CD14-positive monocyte (primary cell): ENCODE results near the gene MOXD1. TPM values are rescaled to one million over a fixed set of nuclear protein-coding genes. Genes with fewer than 3 reads are reported as not detected.

Experiments
- DNase-seq, 3 donors: peaks; one replicate each; pipeline ENCODE4 v3.0.0-alpha.2; 2011 to 2022
- H2AFZ ChIP-seq: 2 replicates; pipeline ENCODE4 v1.6.0; 2012; ENCODE audit warnings: mild to moderate bottlenecking, low read depth, low read length, inconsistent platforms; ENCODE audit not compliant: insufficient read depth, poor library complexity, severe bottlenecking
- H3K27ac ChIP-seq, 2 donors: 1 replicate in 1 of 2; 2 replicates in 1 of 2; pipeline ENCODE4 v1.5.1; 2012 to 2013; ENCODE audit warnings: low read length in 2 of 2, control low read depth in 1 of 2, inconsistent platforms in 1 of 2, low read depth in 1 of 2, mild to moderate bottlenecking in 1 of 2
- H3K27me3 ChIP-seq, 2 donors: one replicate each; pipeline versions ENCODE4 v1.6.0 to v1.6.1; 2011 to 2013; ENCODE audit warnings: low read length in 2 of 2; ENCODE audit not compliant: control insufficient read depth in 2 of 2, insufficient read depth in 2 of 2
- H3K36me3 ChIP-seq, 2 donors: replicated peaks in 1 of 2; 1 replicate in 1 of 2; 2 replicates in 1 of 2; pipeline versions ENCODE4 v1.5.1 to v1.6.1; 2012 to 2013; ENCODE audit warnings: low read length in 2 of 2, control low read depth in 1 of 2, inconsistent platforms in 1 of 2, mild to moderate bottlenecking in 1 of 2; ENCODE audit not compliant: insufficient read depth in 2 of 2, control insufficient read depth in 1 of 2
- H3K4me1 ChIP-seq, 2 donors: 1 replicate in 1 of 2; 2 replicates in 1 of 2; pipeline versions ENCODE4 v1.5.1 to v1.6.1; 2012 to 2013; ENCODE audit warnings: low read length in 2 of 2, control low read depth in 1 of 2, inconsistent platforms in 1 of 2, mild to moderate bottlenecking in 1 of 2, moderate library complexity in 1 of 2; ENCODE audit not compliant: insufficient read depth in 2 of 2, control insufficient read depth in 1 of 2
- H3K4me2 ChIP-seq: replicated peaks from 2 replicates; pipeline ENCODE3; 2012; ENCODE audit warnings: low read length, moderate library complexity, mild to moderate bottlenecking; ENCODE audit not compliant: poor library complexity, severe bottlenecking; ENCODE audit errors: extremely low read depth
- H3K4me3 ChIP-seq, 3 experiments: fragments of 200-600 bp in 1 of 3; sonication (generic) in 1 of 3; replicated peaks in 1 of 3; 1 replicate in 2 of 3; 2 replicates in 1 of 3; pipeline ENCODE4 v1.5.1; 2011 to 2013; ENCODE audit warnings: low read length in 3 of 3, mild to moderate bottlenecking in 3 of 3, control low read depth in 2 of 3, low read depth in 2 of 3, inconsistent platforms in 1 of 3, moderate library complexity in 1 of 3
- H3K79me2 ChIP-seq: 2 replicates; pipeline ENCODE4 v1.6.0; 2012; ENCODE audit warnings: mild to moderate bottlenecking, control low read depth, inconsistent platforms, low read length, moderate library complexity; ENCODE audit not compliant: insufficient read depth
- H3K9ac ChIP-seq: 2 replicates; pipeline ENCODE4 v1.6.0; 2017; ENCODE audit warnings: low read length, mild to moderate bottlenecking; ENCODE audit not compliant: insufficient read depth, poor library complexity, severe bottlenecking
- H3K9me3 ChIP-seq, 2 donors: replicated peaks in 1 of 2; 1 replicate in 1 of 2; 2 replicates in 1 of 2; pipeline versions ENCODE4 v1.5.1 to v1.6.1; 2012 to 2013; ENCODE audit warnings: low read length in 2 of 2, control low read depth in 1 of 2; ENCODE audit not compliant: control insufficient read depth in 1 of 2, insufficient read depth in 1 of 2
- H4K20me1 ChIP-seq: 2 replicates; pipeline ENCODE4 v1.6.0; 2012; ENCODE audit warnings: mild to moderate bottlenecking, low read length, control low read depth, moderate library complexity; ENCODE audit not compliant: insufficient read depth
- H3K27ac Mint-ChIP-seq, 7 donors: one replicate each; pipeline ENCODE4 v1.8.0; 2020; ENCODE audit warnings: mild to moderate bottlenecking in 7 of 7, mixed read lengths in 7 of 7, moderate library complexity in 6 of 7, inconsistent platforms in 2 of 7
- H3K27me3 Mint-ChIP-seq, 3 donors: one replicate each; pipeline ENCODE4 v1.8.0; 2021 to 2022; ENCODE audit warnings: low read depth in 3 of 3, mild to moderate bottlenecking in 3 of 3, mixed read lengths in 3 of 3, moderate library complexity in 3 of 3, inconsistent platforms in 1 of 3
- H3K36me3 Mint-ChIP-seq, 2 donors: one replicate each; pipeline ENCODE4 v1.8.0; 2020; ENCODE audit warnings: mixed read lengths in 2 of 2, inconsistent platforms in 1 of 2, mild to moderate bottlenecking in 1 of 2
- H3K4me1 Mint-ChIP-seq: one replicate; pipeline ENCODE4 v1.8.0; 2020; ENCODE audit warnings: mild to moderate bottlenecking, mixed read lengths
- H3K4me3 Mint-ChIP-seq, 2 donors: one replicate each; pipeline ENCODE4 v1.8.0; 2020; ENCODE audit warnings: mild to moderate bottlenecking in 2 of 2, mixed read lengths in 2 of 2, moderate library complexity in 1 of 2
- H3K9me3 Mint-ChIP-seq, 7 donors: one replicate each; pipeline ENCODE4 v1.8.0; 2020 to 2022; ENCODE audit warnings: mixed read lengths in 7 of 7, mild to moderate bottlenecking in 6 of 7, moderate library complexity in 6 of 7, inconsistent platforms in 2 of 7
- CTCF ChIP-seq: fragments of 200-600 bp; IDR thresholded peaks from one replicate; pipeline ENCODE4 v1.8.0; 2022; ENCODE audit warnings: antibody characterized with exemption, mild to moderate bottlenecking
- WGBS: methylation state at CpG from one replicate; pipeline ENCODE4 v1.1.5; 2013; ENCODE audit warnings: missing lambda C conversion rate; ENCODE audit not compliant: insufficient coverage; 5-methylcytosine and 5-hydroxymethylcytosine counted together
- intact Hi-C, 2 donors: fragments of 100-400 bp; cut with micrococcal nuclease; formaldehyde crosslinking; loops; one replicate each; pipeline versions ENCODE4 v1.15.0 to v1.15.1; 2023
- polyA plus RNA-seq, 3 donors: library from polyadenylated mRNA; depleted of rRNA in 1 of 3; unstranded in 2 of 3; stranded (reverse) in 1 of 3; fragments of 300-500 nt in 2 of 3; fragments of >200 nt in 1 of 3; fragmentation: Illumina TruSeq in 2 of 3; gene quantifications; 1 replicate in 2 of 3; 2 replicates in 1 of 3; pipeline ENCODE4 v1.2.3, GENCODE V29; 2012 to 2021

The MOXD1 gene
- polyA plus RNA-seq, 3 donors = not detected

DNA sequence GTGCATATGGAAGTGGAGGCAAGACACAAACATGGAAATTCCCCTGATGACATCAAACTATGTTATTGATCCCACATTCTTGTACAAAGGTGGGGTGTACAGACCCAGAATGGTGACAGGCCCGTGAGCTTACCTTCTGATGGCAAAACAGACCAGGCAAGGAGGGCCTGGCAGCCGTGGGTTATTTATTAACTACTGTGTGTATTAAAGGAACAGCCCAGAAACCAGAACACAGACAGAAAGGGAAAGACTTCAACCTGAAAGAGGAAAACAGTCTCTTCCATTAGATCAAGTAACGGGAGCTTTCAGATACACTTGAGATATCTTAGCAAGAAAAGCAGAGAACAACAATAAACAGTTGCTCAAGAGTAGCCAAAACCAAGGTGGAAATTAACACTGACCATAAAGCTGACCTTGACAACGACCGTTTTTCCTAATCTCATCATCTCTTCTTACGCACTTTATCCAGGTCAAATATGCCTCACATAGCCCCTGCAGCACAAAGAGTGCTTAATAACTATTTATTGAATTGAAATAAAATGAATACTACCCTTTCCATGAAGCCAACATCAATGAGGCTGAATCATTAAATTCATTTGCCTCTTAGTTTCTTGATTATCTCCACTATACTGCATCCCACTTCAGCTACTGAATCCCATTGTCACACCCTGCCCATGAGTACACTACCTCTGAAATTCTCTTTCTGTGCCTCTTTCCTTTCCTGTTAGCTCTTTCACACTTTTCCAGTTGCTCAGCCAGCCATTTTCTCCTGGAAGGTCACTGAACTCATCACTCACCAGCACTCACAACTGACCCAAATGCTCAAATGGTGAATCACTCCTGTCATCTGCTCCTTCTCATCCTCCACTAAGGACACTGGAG, 67.4 kb downstream of the MOXD1 start:
- peaks cover 1 to 4% (median 1%) of the 10 kb centered on the region in 3 donors for H3K27me3 Mint-ChIP-seq
- intact Hi-C loops = no loop called here
- Histone ChIP-seq H3K9me3 (no peaks in the 10 kb centered on the region), H3K4me1 (no peaks in the 10 kb centered on the region), H3K27me3 (no peaks in the 10 kb centered on the region), H3K4me3 (no peak overlapping the region), H4K20me1 (no peaks in the 10 kb centered on the region), H3K27ac (no peak overlapping the region), H3K4me2 (no peak overlapping the region), H3K79me2 (no peaks in the 10 kb centered on the region), H3K36me3 (no peaks in the 10 kb centered on the region), H2AFZ (no peak overlapping the region), H3K9ac (no peak overlapping the region)
- no peaks in the 10 kb centered on the region for H3K36me3 Mint-ChIP-seq
- H3K4me3 Mint-ChIP-seq = no peak overlapping the region
- no peak overlapping the region for H3K27ac Mint-ChIP-seq
- WGBS = no CpG with 5 or more reads among the region's 6 CpGs
- no peaks in the 10 kb centered on the region for H3K4me1 Mint-ChIP-seq
- TF ChIP-seq CTCF = no peak
- no peak for DNase-seq
- peaks cover 0 to 2% (median 0%) of the 10 kb centered on the region in 7 donors for H3K9me3 Mint-ChIP-seq

GRCh38 chr6:132330759-132331158, 70.5 kb downstream of the MOXD1 start:
- Histone ChIP-seq H3K36me3 (no peaks in the 10 kb centered on the region), H3K4me3 (no peak overlapping the region), H3K27me3 (no peaks in the 10 kb centered on the region), H3K9ac (no peak overlapping the region), H3K9me3 (no peaks in the 10 kb centered on the region), H3K4me2 (no peak overlapping the region), H4K20me1 (no peaks in the 10 kb centered on the region), H3K27ac (no peak overlapping the region), H2AFZ (no peak overlapping the region), H3K4me1 (no peaks in the 10 kb centered on the region), H3K79me2 (no peaks in the 10 kb centered on the region)
- H3K4me3 Mint-ChIP-seq = no peak overlapping the region
- H3K4me1 Mint-ChIP-seq = no peaks in the 10 kb centered on the region
- H3K27ac Mint-ChIP-seq = no peak overlapping the region
- intact Hi-C loops = no loop called here
- H3K9me3 Mint-ChIP-seq = peaks cover 0 to 2% (median 0%) of the 10 kb centered on the region in 7 donors
- DNase-seq = no peak
- H3K36me3 Mint-ChIP-seq = no peaks in the 10 kb centered on the region
- H3K27me3 Mint-ChIP-seq = peaks cover 0 to 1% (median 1%) of the 10 kb centered on the region in 3 donors
- TF ChIP-seq CTCF = no peak
- 100% methylated on average over 1 of the region's 5 CpGs for WGBS
